ENCODE results near the gene RARG.

DNA sequence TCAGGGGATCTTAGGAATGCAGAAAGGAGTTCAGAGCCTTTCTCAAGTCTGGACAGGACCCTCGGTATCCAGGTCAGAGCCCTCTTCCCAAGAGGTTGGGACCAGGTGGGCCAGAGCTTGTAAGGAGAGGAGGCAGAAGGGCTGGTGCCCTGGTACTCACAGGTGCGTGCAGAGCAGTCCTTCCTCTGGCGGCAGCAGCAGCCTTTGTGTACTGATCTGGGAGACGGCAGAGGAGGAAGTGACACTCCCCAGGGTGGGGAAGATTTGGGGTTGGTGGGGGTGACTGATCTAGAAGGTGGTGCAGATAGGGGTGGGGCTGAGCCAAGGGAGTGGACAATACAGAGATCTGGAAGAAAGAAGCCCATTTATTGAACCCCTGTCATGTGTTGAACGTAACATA lies 25.0 kb downstream of the RARG start, which contains the start of gene ITGB7:
- TF ChIP-seq SIX5 (IDR thresholded peaks at IDR 0.05; ENCODE audit: low read depth, low read length) (no peak), NRF1 (IDR thresholded peaks at IDR 0.05; ENCODE audit: low read depth, low read length) (no peak), SRF (IDR thresholded peaks at IDR 0.05; ENCODE audit: low read depth, low read length) (no peak), GTF2F1 (IDR thresholded peaks at IDR 0.05; ENCODE audit: borderline replicate concordance, low read depth, low read length) (no peak), FOSL1 (IDR thresholded peaks at IDR 0.05; ENCODE audit: insufficient read depth, low read depth, low read length) (no peak), SP1 (IDR thresholded peaks at IDR 0.05; ENCODE audit: low read depth, low read length) (no peak), SP4 (IDR thresholded peaks at IDR 0.05; ENCODE audit: low read length) (no peak), POLR2AphosphoS5 (IDR thresholded peaks at IDR 0.05; ENCODE audit: low read depth, low read length) (no peak), POLR2A (IDR thresholded peaks at IDR 0.05; ENCODE audit: control extremely low read depth in 1 of 2, low read depth in 2 of 2, low read length in 2 of 2) (no peak), GABPA (IDR thresholded peaks at IDR 0.05; ENCODE audit: borderline replicate concordance, insufficient read depth, low read length) (no peak), MAFK (IDR thresholded peaks at IDR 0.05; ENCODE audit: low read depth, low read length) (no peak)
- TF ChIP-seq, protein P1, sequence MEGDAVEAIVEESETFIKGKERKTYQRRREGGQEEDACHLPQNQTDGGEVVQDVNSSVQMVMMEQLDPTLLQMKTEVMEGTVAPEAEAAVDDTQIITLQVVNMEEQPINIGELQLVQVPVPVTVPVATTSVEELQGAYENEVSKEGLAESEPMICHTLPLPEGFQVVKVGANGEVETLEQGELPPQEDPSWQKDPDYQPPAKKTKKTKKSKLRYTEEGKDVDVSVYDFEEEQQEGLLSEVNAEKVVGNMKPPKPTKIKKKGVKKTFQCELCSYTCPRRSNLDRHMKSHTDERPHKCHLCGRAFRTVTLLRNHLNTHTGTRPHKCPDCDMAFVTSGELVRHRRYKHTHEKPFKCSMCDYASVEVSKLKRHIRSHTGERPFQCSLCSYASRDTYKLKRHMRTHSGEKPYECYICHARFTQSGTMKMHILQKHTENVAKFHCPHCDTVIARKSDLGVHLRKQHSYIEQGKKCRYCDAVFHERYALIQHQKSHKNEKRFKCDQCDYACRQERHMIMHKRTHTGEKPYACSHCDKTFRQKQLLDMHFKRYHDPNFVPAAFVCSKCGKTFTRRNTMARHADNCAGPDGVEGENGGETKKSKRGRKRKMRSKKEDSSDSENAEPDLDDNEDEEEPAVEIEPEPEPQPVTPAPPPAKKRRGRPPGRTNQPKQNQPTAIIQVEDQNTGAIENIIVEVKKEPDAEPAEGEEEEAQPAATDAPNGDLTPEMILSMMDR (IDR thresholded peaks at IDR 0.05; ENCODE audit: control extremely low read depth in 1 of 3, insufficient read depth in 1 of 3, low read depth in 1 of 3, low read length in 3 of 3) = no peak
- TF ChIP-seq, protein P2, sequence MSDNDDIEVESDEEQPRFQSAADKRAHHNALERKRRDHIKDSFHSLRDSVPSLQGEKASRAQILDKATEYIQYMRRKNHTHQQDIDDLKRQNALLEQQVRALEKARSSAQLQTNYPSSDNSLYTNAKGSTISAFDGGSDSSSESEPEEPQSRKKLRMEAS (IDR thresholded peaks at IDR 0.05) = no peak
